ENCODE results near the gene ATP5F1E.

DNA sequence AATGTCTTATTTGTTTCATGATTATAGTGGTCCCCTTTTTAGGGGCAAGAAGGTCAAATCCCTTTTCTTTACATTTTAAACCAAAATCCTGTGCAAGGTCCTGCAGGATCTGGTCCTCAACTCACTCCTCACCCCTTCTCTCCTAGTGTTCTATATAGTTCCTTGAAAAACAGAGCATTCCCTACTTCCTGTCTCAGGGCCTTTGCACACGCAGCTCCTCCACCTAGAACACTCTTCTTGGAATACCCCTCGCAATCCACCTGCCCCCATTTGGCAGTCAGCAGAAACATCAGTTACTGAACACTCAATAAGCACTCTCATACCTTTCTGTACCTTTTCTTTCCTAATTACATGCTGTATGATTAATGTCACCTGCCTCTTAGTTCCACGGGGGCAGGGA is 3.2 kb upstream of the ATP5F1E start:
- TF ChIP-seq POLR2A (IDR thresholded peaks at IDR 0.05): no peak
- TF ChIP-seq, protein P1, sequence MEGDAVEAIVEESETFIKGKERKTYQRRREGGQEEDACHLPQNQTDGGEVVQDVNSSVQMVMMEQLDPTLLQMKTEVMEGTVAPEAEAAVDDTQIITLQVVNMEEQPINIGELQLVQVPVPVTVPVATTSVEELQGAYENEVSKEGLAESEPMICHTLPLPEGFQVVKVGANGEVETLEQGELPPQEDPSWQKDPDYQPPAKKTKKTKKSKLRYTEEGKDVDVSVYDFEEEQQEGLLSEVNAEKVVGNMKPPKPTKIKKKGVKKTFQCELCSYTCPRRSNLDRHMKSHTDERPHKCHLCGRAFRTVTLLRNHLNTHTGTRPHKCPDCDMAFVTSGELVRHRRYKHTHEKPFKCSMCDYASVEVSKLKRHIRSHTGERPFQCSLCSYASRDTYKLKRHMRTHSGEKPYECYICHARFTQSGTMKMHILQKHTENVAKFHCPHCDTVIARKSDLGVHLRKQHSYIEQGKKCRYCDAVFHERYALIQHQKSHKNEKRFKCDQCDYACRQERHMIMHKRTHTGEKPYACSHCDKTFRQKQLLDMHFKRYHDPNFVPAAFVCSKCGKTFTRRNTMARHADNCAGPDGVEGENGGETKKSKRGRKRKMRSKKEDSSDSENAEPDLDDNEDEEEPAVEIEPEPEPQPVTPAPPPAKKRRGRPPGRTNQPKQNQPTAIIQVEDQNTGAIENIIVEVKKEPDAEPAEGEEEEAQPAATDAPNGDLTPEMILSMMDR (IDR thresholded peaks at IDR 0.05): no peak

Measured in esophagus squamous epithelium (tissue), 4 donors.